ENCODE data around the gene PRDM15.
A peak's percentile ranks its signal among the peaks of the same experiment; 100 is the strongest.

The PRDM15 gene

DNA sequence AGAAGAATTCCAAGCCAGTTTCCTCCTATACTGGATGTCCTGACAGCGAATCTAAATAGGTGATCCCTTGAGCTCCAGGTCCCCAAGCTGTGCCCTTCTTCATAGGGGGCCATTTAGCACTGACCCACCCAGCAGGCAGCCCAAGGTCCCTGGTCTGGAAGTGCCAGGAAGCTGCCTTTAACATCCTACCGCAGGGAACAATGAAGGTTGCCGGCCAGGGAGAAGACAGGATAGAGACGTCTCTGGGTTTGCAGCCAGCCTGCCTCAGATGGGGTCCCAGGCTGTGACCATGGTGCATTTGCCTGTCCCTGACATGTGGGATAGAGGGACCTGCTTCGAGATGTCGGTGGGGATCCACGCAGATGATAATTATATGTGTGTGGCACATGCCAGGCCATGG, 109.6 kb downstream of the PRDM15 start:
- Histone ChIP-seq H3K9ac (ENCODE audit: low read length) (no peak overlapping the region), H3K36me3 (ENCODE audit: control insufficient read depth, insufficient read depth, low read length, severe bottlenecking) (no peaks in the 10 kb centered on the region), H3K27me3 (replicated peaks; ENCODE audit: control insufficient read depth, insufficient read depth, low read length) (peaks cover 70% of the 10 kb centered on the region), H3K4me3 (ENCODE audit: low read length) (no peak overlapping the region), H3K9me3 (ENCODE audit: control insufficient read depth, low read length) (no peaks in the 10 kb centered on the region), H3K4me1 (ENCODE audit: control insufficient read depth, insufficient read depth, low read length) (peaks cover 16% of the 10 kb centered on the region)
- no peak for DNase-seq (ENCODE audit: low read depth)

DNA sequence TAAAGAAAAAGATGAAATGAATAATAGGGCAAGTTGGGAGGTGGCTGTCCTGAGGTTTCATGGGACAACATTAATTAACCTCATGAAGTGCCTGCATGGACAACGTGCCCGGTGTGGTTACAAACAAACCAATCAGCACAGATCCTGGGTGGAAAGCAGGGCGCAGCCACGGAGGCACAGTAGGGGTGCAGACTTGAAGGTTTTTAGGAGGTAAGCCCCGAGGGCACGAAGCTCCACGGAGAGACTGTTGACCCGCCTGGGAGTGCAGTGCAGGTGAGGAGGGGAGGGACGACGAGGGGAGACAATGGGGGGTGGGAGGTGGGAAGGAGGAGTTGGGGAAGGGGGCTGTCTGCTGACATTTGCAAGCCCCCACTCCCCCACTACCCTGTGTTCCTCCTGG, 110.0 kb downstream of the PRDM15 start:
- Histone ChIP-seq H3K9me3 (ENCODE audit: control insufficient read depth, low read length) (no peaks in the 10 kb centered on the region), H3K4me3 (ENCODE audit: low read length) (peak overlapping the region; percentile 76), H3K4me1 (ENCODE audit: control insufficient read depth, insufficient read depth, low read length) (peaks cover 16% of the 10 kb centered on the region), H3K9ac (ENCODE audit: low read length) (no peak overlapping the region), H3K36me3 (ENCODE audit: control insufficient read depth, insufficient read depth, low read length, severe bottlenecking) (no peaks in the 10 kb centered on the region), H3K27me3 (replicated peaks; ENCODE audit: control insufficient read depth, insufficient read depth, low read length) (peaks cover 73% of the 10 kb centered on the region)
- DNase-seq (ENCODE audit: low read depth): no peak

DNA sequence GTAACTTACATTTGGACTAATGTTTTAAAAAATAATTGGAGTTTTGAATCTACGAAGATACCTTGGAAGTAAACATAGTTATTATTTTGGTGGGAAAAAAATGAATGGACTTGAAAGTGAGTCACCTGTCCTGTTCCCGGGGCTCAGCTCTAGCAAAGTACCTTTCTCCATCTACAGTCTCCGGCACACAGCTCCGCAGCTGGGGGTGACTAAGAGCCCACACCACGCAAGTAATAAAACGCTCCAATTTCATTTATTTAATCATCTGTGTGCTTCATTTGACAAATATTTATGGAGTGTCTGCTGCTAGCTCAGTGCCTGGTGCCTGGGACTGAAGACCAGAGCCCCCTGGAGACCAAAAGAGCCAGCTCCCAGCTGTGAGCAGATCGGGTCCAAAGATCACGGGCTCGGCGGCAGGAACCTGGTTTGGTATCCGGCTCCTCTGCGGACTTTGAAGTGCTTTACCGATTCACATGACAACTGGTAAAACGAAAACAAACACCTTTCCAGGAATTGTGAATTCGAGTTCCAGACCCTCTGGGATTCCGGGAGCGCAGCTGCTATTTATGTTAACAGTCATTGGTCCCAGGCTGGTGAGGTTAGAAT, 110.6 kb downstream of the PRDM15 start:
- no peaks in the 10 kb centered on the region for H3K36me3 ChIP-seq (ENCODE audit: control insufficient read depth, insufficient read depth, low read length, severe bottlenecking)
- H3K27me3 ChIP-seq (replicated peaks; ENCODE audit: control insufficient read depth, insufficient read depth, low read length): peaks cover 79% of the 10 kb centered on the region
- peak; percentile 76 for DNase-seq (ENCODE audit: low read depth)
- peaks cover 16% of the 10 kb centered on the region for H3K4me1 ChIP-seq (ENCODE audit: control insufficient read depth, insufficient read depth, low read length)
- H3K9me3 ChIP-seq (ENCODE audit: control insufficient read depth, low read length): no peaks in the 10 kb centered on the region
- no peak overlapping the region for H3K9ac ChIP-seq (ENCODE audit: low read length)
- H3K4me3 ChIP-seq (ENCODE audit: low read length): peak overlapping the region; percentile 76

DNA sequence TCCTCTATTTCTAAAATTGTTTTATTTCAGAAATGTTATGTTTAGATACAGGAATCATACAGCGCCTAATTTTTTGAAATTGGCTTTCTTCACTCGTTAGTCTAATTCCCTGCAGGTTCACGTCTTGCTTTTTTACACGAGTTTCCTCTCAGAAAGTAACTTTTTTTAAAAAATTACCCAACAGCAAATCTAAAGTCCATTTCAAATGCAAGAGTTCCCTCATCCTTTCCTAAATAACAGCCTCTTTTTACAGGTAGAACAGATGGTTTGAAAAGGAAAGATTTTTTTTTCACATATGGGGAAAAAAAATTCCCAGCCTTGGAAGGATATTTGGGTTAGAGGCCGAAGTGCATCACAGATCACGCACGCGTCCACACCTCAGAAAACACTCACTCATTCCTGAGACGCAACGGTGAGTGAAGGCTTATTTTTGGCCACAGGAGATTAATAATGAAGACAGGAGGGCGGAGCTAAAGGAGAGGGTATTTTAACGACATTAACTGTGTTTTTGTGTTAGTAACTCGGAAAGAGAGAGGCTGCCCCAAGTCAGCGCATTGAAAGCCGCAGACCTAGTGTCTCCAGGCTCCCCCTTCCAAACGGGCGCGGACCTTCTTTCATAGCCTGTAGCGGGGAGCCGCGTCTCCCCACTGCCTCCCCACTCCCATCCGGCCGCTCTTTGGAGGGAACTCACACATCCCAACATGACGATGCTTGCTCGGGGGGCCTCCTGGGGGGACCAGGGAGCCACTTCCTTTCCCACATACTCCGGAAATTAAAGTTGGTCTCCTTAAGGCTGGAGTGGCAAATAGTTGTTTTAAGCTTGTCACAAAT, 111.3 kb downstream of the PRDM15 start:
- Histone ChIP-seq H3K9ac (ENCODE audit: low read length) (no peak overlapping the region), H3K4me1 (ENCODE audit: control insufficient read depth, insufficient read depth, low read length) (peaks cover 16% of the 10 kb centered on the region), H3K9me3 (ENCODE audit: control insufficient read depth, low read length) (no peaks in the 10 kb centered on the region), H3K27me3 (replicated peaks; ENCODE audit: control insufficient read depth, insufficient read depth, low read length) (peaks cover 81% of the 10 kb centered on the region), H3K36me3 (ENCODE audit: control insufficient read depth, insufficient read depth, low read length, severe bottlenecking) (no peaks in the 10 kb centered on the region), H3K4me3 (ENCODE audit: low read length) (peak overlapping the region; percentile 76)
- peak; percentile 52 for DNase-seq (ENCODE audit: low read depth)

DNA sequence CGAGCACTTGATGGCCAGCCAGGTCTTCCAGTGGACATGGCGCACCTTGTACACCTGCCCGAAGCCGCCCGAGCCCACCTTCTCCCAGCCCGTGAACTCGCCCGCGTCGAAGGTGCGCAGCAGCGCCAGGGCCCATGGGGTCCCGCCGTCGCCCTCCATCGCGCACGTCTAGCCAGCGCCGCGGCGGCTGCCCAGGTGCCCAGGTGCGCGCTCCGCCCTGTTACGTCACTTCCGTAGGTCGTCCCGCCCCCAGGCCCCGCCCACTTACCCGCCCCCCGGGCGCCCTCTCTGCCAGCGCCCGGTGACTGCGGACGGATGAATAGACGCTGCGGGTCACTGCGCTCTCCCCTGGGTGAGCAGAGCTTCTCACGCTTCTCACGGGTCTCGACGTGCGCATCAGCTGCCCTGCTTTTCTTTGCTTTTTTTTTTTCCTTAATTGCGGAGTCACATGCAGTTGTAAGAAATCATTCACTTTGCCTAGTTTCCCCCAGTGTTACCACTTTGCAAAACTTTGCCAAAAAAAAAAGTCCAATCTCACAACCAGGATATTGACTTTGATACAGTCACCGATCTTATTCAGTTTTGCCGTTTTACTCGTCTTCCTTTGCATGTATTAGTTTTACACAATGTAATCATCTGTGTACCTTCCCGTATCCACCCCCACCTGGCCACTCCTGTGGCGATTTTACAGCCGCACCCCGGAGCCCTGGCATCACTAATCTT, 112.1 kb downstream of the PRDM15 start, which contains the start of gene RIPK4:
Gene RIPK4, minus strand, starts transcription at position 170 of the 723 bp plus-strand sequence. Its CDS starts 11 bp downstream, at position 159.
- Histone ChIP-seq H3K9me3 (ENCODE audit: control insufficient read depth, low read length) (no peaks in the 10 kb centered on the region), H3K27me3 (replicated peaks; ENCODE audit: control insufficient read depth, insufficient read depth, low read length) (peaks cover 81% of the 10 kb centered on the region), H3K4me3 (ENCODE audit: low read length) (peak within 1 kb of the TSS; percentile 76), H3K9ac (ENCODE audit: low read length) (no peak within 1 kb of the TSS), H3K36me3 (ENCODE audit: control insufficient read depth, insufficient read depth, low read length, severe bottlenecking) (no peaks in the 10 kb centered on the region), H3K4me1 (ENCODE audit: control insufficient read depth, insufficient read depth, low read length) (peaks cover 17% of the 10 kb centered on the region)
- DNase-seq (ENCODE audit: low read depth): peak; percentile 61

DNA sequence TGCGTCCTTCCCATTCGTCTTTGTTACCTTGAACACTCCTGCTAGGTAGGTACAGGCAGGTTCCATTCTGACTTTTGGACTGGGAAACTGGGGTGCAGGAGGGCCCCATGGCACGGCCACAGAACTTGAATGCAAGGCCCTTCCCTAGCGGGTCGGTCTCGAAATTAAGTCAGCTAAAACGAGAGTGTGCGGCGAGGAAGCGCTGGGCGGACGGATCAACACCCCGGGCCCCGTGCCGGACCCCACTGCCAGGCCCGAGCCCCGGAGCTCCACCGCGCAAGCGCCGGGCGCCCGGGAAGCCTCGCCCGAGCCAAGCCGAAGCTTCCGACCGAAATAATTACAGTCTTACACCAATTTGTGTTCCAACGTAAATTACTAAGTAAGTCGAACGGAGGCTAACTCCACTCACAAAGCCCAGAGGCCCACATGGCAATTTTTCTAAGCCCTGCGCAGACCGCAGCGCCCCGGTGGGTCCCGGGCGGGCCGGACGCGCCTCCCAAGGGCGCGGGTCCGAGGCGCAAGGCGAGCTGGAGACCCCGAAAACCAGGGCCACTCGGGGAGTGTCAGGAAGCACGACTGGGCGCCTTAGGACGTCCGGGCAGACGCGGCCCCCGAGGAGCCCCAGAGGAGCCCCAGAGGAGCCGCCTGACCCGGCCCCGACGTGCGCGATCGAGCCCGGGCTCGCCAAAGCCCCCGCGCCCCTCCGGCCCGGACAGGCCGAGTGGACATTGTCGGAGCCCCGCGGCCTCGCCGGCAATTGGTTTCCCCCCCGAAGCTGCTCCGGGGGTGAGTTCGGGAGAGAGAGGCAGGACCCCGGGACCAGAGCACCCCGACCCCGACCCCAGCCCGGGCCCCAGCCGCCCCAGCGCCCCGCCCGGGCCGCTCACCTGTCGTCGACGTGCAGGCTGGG, 112.9 kb downstream of the PRDM15 start:
- H3K9ac ChIP-seq (ENCODE audit: low read length): no peak overlapping the region
- no peaks in the 10 kb centered on the region for H3K36me3 ChIP-seq (ENCODE audit: control insufficient read depth, insufficient read depth, low read length, severe bottlenecking)
- H3K9me3 ChIP-seq (ENCODE audit: control insufficient read depth, low read length): no peaks in the 10 kb centered on the region
- H3K4me3 ChIP-seq (ENCODE audit: low read length): no peak overlapping the region
- H3K27me3 ChIP-seq (replicated peaks; ENCODE audit: control insufficient read depth, insufficient read depth, low read length): peaks cover 81% of the 10 kb centered on the region
- no peak for DNase-seq (ENCODE audit: low read depth)
- H3K4me1 ChIP-seq (ENCODE audit: control insufficient read depth, insufficient read depth, low read length): peaks cover 25% of the 10 kb centered on the region

DNA sequence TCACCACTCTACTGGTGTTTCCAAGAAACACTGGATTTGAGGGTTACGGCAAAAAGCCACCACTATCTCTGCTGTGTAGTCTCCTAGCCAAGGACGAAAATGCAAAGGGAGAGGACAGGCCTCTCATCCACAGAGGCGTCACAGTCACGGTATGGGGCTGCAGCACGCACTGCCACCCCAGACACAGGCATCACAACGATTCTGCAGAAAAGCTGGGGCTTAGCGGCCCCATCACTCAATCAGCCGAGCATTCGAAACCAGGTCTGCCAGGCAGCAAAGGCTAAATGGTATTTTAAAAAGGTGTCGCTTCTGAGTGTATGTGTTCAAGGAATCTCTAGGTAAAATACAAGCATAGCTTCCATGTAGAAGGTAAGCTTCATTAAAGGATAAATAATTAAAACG, 113.7 kb downstream of the PRDM15 start:
- Histone ChIP-seq H3K36me3 (ENCODE audit: control insufficient read depth, insufficient read depth, low read length, severe bottlenecking) (no peaks in the 10 kb centered on the region), H3K9me3 (ENCODE audit: control insufficient read depth, low read length) (no peaks in the 10 kb centered on the region), H3K27me3 (replicated peaks; ENCODE audit: control insufficient read depth, insufficient read depth, low read length) (peaks cover 80% of the 10 kb centered on the region), H3K4me3 (ENCODE audit: low read length) (no peak overlapping the region), H3K4me1 (ENCODE audit: control insufficient read depth, insufficient read depth, low read length) (peaks cover 29% of the 10 kb centered on the region), H3K9ac (ENCODE audit: low read length) (no peak overlapping the region)
- DNase-seq (ENCODE audit: low read depth): no peak

DNA sequence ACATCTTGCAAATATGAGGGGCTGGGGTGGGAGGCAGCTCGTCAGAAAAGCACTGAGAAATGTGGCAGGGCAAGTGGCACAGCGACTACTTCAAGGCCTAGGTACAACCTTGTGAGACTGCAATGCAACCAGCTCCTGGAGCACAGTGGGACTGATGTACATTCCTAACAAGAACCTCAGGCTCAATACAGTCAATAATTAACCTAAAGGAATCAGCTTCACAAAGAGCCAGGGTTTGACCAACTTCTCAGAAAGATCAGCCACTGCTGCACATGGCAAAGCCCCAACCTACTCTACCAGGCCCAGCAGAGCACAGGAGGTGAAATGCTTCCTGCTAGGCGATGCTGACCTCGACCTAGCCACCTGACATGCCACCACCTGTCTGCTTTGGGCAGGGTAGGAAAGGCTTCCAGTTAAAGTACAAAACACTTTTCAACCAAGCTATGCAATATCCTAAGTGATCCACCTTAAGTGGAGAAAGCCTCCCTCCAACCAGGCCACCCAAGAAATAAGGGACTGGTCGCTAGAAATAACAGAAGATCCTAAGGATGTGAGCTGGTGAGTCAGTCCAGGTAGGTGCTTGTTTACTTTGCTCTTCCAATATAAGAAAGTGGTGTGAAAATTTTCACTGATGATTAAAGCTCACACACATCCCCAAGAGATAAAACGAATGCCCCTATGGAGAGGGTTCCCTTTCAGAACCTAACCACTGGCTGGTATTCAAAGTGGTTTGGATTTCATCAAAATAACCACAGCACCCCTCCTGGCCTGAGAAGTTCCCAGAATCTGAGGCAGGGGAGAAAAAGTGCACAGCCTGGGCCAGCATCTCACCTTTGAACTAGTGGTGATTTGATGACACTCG, 114.4 kb downstream of the PRDM15 start:
- H3K36me3 ChIP-seq (ENCODE audit: control insufficient read depth, insufficient read depth, low read length, severe bottlenecking): no peaks in the 10 kb centered on the region
- H3K4me1 ChIP-seq (ENCODE audit: control insufficient read depth, insufficient read depth, low read length): peaks cover 29% of the 10 kb centered on the region
- no peaks in the 10 kb centered on the region for H3K9me3 ChIP-seq (ENCODE audit: control insufficient read depth, low read length)
- H3K4me3 ChIP-seq (ENCODE audit: low read length): no peak overlapping the region
- no peak overlapping the region for H3K9ac ChIP-seq (ENCODE audit: low read length)
- no peak for DNase-seq (ENCODE audit: low read depth)
- peaks cover 86% of the 10 kb centered on the region for H3K27me3 ChIP-seq (replicated peaks; ENCODE audit: control insufficient read depth, insufficient read depth, low read length)

DNA sequence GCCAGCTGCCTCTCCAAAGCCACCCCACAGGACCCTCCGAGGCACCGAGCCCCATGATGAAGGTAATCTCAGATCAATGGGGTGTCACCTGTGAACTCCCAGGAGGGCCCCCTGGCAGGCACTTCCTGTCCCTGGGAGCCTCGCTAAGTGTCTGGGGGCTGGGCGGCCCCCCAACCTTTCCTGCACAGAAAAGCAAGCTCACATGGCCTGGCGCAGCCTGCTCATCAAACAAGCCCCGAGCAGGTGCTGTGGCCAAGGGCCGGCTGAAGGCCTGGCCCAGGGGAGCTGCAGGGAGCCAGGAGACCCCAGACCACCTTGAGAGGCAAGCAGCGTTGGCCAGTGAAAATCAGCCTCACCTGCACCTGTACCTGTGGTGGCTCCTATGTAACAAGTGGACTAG, 115.1 kb downstream of the PRDM15 start:
- H3K27me3 ChIP-seq (replicated peaks; ENCODE audit: control insufficient read depth, insufficient read depth, low read length): peaks cover 90% of the 10 kb centered on the region
- no peak for DNase-seq (ENCODE audit: low read depth)

DNA sequence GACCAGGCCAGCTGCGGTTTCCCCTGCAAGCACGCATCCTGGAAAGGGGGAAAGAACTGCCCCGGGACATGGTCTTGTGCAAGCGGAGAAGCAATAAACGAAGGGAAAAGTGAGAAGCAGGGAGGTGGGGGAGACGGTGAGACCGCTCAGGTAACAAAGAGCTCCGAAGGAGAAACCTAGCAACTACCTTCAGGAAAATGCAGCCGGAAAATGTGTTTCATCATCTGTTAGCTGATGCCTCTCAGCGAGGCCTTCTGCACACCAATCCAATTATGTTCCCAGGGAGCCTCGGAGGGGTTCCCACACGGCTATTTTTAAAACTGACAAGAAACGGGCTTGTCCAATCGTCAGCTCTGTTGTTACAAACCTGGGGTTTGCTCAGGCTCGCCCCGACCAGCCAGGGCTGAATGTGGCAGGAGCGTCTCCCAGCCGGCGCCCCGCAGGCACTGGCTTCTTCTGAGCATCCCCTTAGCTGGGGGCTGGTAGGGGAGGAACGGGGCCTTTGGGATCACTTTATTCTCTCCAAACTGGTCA, 115.7 kb downstream of the PRDM15 start:
- no peaks in the 10 kb centered on the region for H3K36me3 ChIP-seq (ENCODE audit: control insufficient read depth, insufficient read depth, low read length, severe bottlenecking)
- no peaks in the 10 kb centered on the region for H3K9me3 ChIP-seq (ENCODE audit: control insufficient read depth, low read length)
- peaks cover 22% of the 10 kb centered on the region for H3K4me1 ChIP-seq (ENCODE audit: control insufficient read depth, insufficient read depth, low read length)
- no peak for DNase-seq (ENCODE audit: low read depth)
- H3K4me3 ChIP-seq (ENCODE audit: low read length): no peak overlapping the region
- H3K9ac ChIP-seq (ENCODE audit: low read length): no peak overlapping the region
- peaks cover 84% of the 10 kb centered on the region for H3K27me3 ChIP-seq (replicated peaks; ENCODE audit: control insufficient read depth, insufficient read depth, low read length)

More for the DNA sequence above, 115.1 kb downstream of the PRDM15 start:
- no peak overlapping the region for H3K9ac ChIP-seq (ENCODE audit: low read length)
- peaks cover 27% of the 10 kb centered on the region for H3K4me1 ChIP-seq (ENCODE audit: control insufficient read depth, insufficient read depth, low read length)
- H3K36me3 ChIP-seq (ENCODE audit: control insufficient read depth, insufficient read depth, low read length, severe bottlenecking): no peaks in the 10 kb centered on the region
- no peak overlapping the region for H3K4me3 ChIP-seq (ENCODE audit: low read length)
- no peaks in the 10 kb centered on the region for H3K9me3 ChIP-seq (ENCODE audit: control insufficient read depth, low read length)
